Right atrium auricular region (tissue), 2 donors: Measurements from ENCODE around the gene RHD. TPM values are rescaled to one million over a fixed set of nuclear protein-coding genes. Genes with fewer than 3 reads are reported as not detected.
"Not testable (repeated sequence)": the region's sequence is repeated elsewhere in the genome, so short reads cannot be mapped to it uniquely, and the experiment has no call there.

ENCODE experiments used
- DNase-seq: peaks from one replicate; pipeline ENCODE4 v3.0.0-alpha.2; 2019; ENCODE audit warnings: low spot score
- H3K27ac ChIP-seq, 2 donors: fragments of 200-600 bp; sonication (generic); 1 replicate in 1 of 2; 2 replicates in 1 of 2; pipeline ENCODE4 v1.5.1; 2016 to 2019
- H3K27me3 ChIP-seq, 2 donors: fragments of 200-600 bp; sonication (generic); one replicate each; pipeline versions ENCODE4 v1.5.1 to v1.6.0; 2017 to 2019
- H3K36me3 ChIP-seq: fragments of 200-600 bp; sonication (generic); one replicate; pipeline ENCODE4 v1.5.1; 2016
- H3K4me1 ChIP-seq, 2 donors: fragments of 200-600 bp; sonication (generic); one replicate each; pipeline versions ENCODE4 v1.5.1 to v1.6.0; 2017 to 2019
- H3K4me3 ChIP-seq, 2 donors: fragments of 200-600 bp; sonication (generic); 1 replicate in 1 of 2; 2 replicates in 1 of 2; pipeline ENCODE4 v1.5.1; 2017 to 2019; ENCODE audit warnings: mild to moderate bottlenecking in 1 of 2, moderate library complexity in 1 of 2
- H3K9me3 ChIP-seq, 2 donors: fragments of 200-600 bp; sonication (generic); one replicate each; pipeline ENCODE4 v1.5.1; 2019
- CTCF ChIP-seq, 2 donors: fragments of 200-600 bp; sonication (generic); IDR thresholded peaks; one replicate each; pipeline ENCODE4 v1.5.1; 2019; ENCODE audit warnings: antibody characterized with exemption in 2 of 2
- total RNA-seq, 2 donors: library from RNA; depleted of rRNA; stranded (reverse); fragments of >200 nt; gene quantifications; one replicate each; pipeline ENCODE4 v1.1.0, GENCODE V29; 2016

Gene RHD
- total RNA-seq, 2 donors from 2014 or later = 0.59 TPM; not detected in 1

- not testable (repeated sequence) for H3K9me3 ChIP-seq, DNase-seq, H3K27me3 ChIP-seq, H3K36me3 ChIP-seq, H3K27ac ChIP-seq, H3K4me1 ChIP-seq, H3K4me3 ChIP-seq
Measured at GRCh38 chr1:25279693-25280111, 7.4 kb downstream of the RHD start.

- not testable (repeated sequence) for H3K27me3 ChIP-seq, H3K4me1 ChIP-seq, H3K27ac ChIP-seq
Measured at GRCh38 chr1:25285862-25286261, 13.6 kb downstream of the RHD start.

GRCh38 chr1:25287164-25287563 is 14.9 kb downstream of the RHD start:
- not testable (repeated sequence) for H3K36me3 ChIP-seq

More at GRCh38 chr1:25285862-25286261, 13.6 kb downstream of the RHD start:
- not testable (repeated sequence) for H3K9me3 ChIP-seq, H3K36me3 ChIP-seq, H3K4me3 ChIP-seq, DNase-seq

GRCh38 chr1:25288573-25289101 is 16.3 kb downstream of the RHD start:
- H3K4me3 ChIP-seq, H3K4me1 ChIP-seq, H3K36me3 ChIP-seq, H3K27ac ChIP-seq, H3K9me3 ChIP-seq, DNase-seq, H3K27me3 ChIP-seq: not testable (repeated sequence)

More at GRCh38 chr1:25287164-25287563, 14.9 kb downstream of the RHD start:
- DNase-seq, H3K4me3 ChIP-seq, H3K27me3 ChIP-seq, H3K9me3 ChIP-seq, H3K27ac ChIP-seq, H3K4me1 ChIP-seq: not testable (repeated sequence)

- H3K4me3 ChIP-seq, H3K36me3 ChIP-seq, H3K27me3 ChIP-seq, H3K4me1 ChIP-seq, H3K27ac ChIP-seq, DNase-seq, H3K9me3 ChIP-seq: not testable (repeated sequence)
Measured at GRCh38 chr1:25290043-25290442, 17.7 kb downstream of the RHD start.

GRCh38 chr1:25293426-25293825 is 21.1 kb downstream of the RHD start:
- H3K4me1 ChIP-seq, H3K27me3 ChIP-seq, H3K27ac ChIP-seq, H3K4me3 ChIP-seq, H3K9me3 ChIP-seq, H3K36me3 ChIP-seq, DNase-seq: not testable (repeated sequence)

- not testable (repeated sequence) for H3K27me3 ChIP-seq, H3K4me3 ChIP-seq, H3K9me3 ChIP-seq, DNase-seq, H3K27ac ChIP-seq, H3K36me3 ChIP-seq, H3K4me1 ChIP-seq
Measured at GRCh38 chr1:25294889-25295826, 22.8 kb downstream of the RHD start.

GRCh38 chr1:25296501-25296900 is 24.2 kb downstream of the RHD start:
- DNase-seq, H3K27ac ChIP-seq, H3K27me3 ChIP-seq, H3K36me3 ChIP-seq, H3K9me3 ChIP-seq, H3K4me1 ChIP-seq, H3K4me3 ChIP-seq: not testable (repeated sequence)

GRCh38 chr1:25300729-25301128 is 28.4 kb downstream of the RHD start:
- not testable (repeated sequence) for H3K9me3 ChIP-seq, H3K4me3 ChIP-seq, DNase-seq, H3K36me3 ChIP-seq, H3K4me1 ChIP-seq, H3K27me3 ChIP-seq
- peak overlapping the region; percentile 62 to 64 for H3K27ac ChIP-seq

- not testable (repeated sequence) for H3K27me3 ChIP-seq, H3K4me1 ChIP-seq, DNase-seq, H3K36me3 ChIP-seq, H3K9me3 ChIP-seq, H3K4me3 ChIP-seq
- H3K27ac ChIP-seq = peak overlapping the region in 1 of 2 donors; percentile 26
Measured at GRCh38 chr1:25302330-25302729, 30.0 kb downstream of the RHD start.

- H3K27ac ChIP-seq, H3K4me1 ChIP-seq, H3K4me3 ChIP-seq, DNase-seq, H3K9me3 ChIP-seq, H3K27me3 ChIP-seq, H3K36me3 ChIP-seq: not testable (repeated sequence)
- TF ChIP-seq CTCF (IDR thresholded peaks at IDR 0.05) = peak in 1 of 2 donors; percentile 27
Measured at GRCh38 chr1:25304936-25305335, 32.6 kb downstream of the RHD start.

GRCh38 chr1:25308168-25308567 is 35.9 kb downstream of the RHD start:
- H3K36me3 ChIP-seq, H3K27ac ChIP-seq, H3K4me1 ChIP-seq, H3K4me3 ChIP-seq, H3K9me3 ChIP-seq, DNase-seq, H3K27me3 ChIP-seq: not testable (repeated sequence)

GRCh38 chr1:25309085-25309484 is 36.8 kb downstream of the RHD start:
- H3K9me3 ChIP-seq, H3K27me3 ChIP-seq, H3K36me3 ChIP-seq, H3K4me1 ChIP-seq, H3K27ac ChIP-seq, H3K4me3 ChIP-seq, DNase-seq: not testable (repeated sequence)

- not testable (repeated sequence) for H3K27ac ChIP-seq, DNase-seq, H3K27me3 ChIP-seq, H3K4me3 ChIP-seq, H3K9me3 ChIP-seq, H3K36me3 ChIP-seq, H3K4me1 ChIP-seq
Measured at GRCh38 chr1:25309486-25309885, 37.2 kb downstream of the RHD start.
